Cortex of kidney (tissue), 1 donor: ENCODE measurements around the gene RASSF4.

Experiments used
- DNase-seq: peaks from one replicate; lab custom pipeline; 2025; lab: John Stamatoyannopoulos, UW

The RASSF4 gene, protein sequence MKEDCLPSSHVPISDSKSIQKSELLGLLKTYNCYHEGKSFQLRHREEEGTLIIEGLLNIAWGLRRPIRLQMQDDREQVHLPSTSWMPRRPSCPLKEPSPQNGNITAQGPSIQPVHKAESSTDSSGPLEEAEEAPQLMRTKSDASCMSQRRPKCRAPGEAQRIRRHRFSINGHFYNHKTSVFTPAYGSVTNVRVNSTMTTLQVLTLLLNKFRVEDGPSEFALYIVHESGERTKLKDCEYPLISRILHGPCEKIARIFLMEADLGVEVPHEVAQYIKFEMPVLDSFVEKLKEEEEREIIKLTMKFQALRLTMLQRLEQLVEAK

DNA sequence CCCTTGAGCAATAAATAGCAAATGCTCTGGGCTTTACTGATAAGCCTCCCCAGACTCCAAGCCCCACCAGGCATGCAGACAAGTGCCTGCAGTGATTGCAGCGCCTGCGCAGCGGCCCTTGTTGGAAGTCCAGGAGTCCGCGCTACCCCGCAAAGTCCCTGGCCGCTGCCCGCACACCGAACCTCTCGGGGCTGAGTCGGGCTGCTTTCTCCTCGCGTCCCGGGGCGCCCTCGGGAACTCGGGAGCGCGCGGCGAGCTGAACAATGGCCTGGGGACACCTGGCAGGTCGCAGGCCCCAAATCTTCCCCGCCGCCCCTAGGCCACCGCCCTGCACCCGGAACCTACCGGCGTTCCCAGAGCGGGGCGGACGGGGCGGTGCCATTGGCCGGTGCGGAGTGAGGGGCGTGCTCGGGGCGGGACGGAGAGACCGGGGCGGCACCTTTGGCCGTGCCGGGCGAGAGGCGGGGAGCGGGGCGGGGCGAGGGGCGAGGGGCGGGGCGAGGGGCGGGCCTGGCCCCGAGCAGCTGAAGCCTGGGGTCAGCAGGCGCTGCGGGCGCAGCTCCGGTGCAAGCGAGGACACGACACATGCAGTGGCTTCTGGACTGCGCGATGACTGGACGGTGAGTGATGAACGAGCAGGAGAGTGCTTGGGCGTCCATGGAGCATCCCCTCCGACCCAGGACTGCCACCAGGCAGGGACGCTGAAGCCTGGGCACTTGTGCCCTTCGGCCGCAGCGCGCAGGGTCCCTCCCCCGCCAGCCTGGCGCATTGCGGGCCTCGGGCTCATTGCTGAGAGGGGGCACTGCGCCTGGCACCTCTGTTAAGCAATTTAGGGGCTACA lies at the start of gene RASSF4:
TSS of gene RASSF4 (plus strand) at position 556 of the 841 bp plus-strand sequence. CDS start 10,401 bp downstream, outside the sequence.
- no peak for DNase-seq

DNA sequence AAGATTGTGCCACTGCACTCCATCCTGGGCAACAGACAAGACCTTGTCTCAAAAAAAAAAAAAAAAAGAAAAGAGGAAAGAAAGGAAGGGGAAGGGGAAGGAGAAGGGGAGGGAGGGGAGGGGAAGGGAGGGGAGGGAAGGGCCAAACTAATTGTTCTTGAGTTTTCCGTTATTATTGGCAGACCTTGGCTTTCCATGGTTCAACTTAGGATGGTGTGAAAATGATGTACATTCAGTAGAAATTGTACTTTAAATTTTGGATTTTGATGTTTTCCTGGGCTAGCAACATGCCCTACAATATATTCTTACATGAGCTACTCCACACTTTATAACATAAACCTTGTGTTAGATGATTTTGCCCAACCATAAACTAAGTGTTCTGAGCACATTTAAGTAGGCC lies 49.7 kb upstream of the RASSF4 start:
- DNase-seq: no peak

DNA sequence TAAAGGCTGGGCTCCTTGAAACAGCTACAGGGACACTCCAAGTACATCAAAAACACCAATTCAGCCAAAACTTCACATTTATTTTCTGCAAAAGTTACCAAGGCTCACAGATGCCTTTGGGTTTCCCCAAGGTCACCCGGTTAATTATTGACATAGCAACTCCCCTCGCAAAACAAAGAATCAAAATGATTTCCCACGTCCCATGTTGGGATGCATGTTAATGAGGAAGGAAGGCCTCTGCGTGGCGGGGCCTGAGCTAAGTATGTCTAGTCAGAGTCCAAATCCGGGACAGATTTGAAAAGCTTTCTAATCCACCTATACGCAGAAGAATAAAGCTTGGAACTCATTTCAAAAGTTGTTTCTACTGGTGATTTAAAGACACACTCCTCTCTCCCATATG lies 49.0 kb upstream of the RASSF4 start:
- DNase-seq: no peak

DNA sequence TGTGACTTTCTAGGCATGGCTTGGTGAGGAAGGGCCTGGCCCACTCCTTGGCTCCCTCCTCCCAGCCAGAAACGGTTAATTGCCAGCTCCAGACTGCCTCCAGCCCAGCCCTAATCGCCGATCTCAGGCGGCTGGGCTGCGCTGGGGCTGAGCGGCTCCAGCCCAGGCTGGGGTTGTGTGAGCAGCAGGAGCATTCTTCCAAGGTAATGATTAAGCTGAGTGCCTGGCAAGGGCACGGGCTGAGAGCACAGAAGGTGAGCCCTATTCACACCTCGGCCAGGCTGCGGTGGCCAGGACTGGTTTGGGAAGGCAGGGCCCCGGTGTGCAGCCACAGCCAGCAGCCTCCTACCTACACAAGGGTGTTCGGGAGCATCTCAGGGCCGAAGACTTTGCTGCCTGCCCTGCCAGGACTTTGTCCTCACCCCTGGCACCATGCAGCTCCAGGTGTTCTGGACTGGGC lies 48.5 kb upstream of the RASSF4 start, which contains the start of gene TMEM72:
TSS of gene TMEM72 (plus strand) at position 257 of the 460 bp plus-strand sequence. CDS start at position 433, 176 bp downstream.
- DNase-seq: no peak

DNA sequence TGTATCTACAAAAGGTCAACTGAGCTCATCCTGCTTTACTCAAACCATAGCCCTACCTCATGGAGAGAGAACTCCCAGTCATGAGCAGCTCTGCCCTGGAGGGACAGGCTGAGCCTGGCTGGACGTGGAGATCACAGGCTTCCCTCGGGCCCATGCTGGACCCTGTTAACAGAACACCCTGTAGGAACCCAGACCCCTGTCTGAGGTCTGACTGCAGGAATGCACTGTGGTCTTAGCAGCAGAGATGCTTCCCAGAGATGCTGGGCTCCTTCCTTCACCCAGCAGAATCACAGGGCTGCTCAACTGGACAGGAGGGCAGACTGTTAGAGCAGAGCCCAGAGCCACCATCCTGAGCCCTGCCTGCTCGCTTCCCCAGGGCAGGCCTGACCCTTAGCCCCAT lies 47.7 kb upstream of the RASSF4 start:
- DNase-seq: no peak

DNA sequence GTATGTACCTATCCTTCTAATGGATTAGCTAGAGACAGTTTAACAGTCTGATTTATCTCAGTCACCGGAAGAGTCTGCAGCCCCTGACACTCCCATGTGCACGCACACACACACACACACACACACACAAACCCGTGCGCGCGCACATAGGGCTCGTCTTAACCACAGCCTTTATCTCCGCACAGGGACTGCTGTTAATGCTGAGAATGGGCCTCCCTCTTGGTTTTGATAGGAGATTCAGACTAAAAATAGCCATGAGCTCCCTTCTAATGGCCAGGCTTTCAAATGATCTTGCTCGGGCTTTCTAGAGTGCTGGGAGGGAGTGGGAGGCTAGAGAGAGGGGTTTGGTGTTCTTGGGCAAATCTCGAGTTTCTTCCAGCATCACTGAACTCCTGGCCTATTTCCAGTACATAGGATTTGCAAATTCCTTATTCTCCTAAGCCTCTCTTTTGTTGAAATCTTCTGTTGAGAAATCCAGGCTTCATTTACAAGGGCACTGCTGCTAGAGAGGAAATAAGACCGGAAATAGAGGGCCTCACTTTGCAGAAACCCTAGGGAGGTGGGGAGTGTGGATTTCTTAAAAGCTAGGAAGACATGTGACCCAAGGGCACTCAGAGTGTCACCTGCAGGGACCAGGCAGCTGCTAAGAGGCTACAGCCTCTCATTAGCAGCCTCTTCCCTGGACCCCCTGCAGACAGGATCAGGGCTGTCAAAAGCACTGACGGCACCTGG lies 46.1 kb upstream of the RASSF4 start:
- no peak for DNase-seq

DNA sequence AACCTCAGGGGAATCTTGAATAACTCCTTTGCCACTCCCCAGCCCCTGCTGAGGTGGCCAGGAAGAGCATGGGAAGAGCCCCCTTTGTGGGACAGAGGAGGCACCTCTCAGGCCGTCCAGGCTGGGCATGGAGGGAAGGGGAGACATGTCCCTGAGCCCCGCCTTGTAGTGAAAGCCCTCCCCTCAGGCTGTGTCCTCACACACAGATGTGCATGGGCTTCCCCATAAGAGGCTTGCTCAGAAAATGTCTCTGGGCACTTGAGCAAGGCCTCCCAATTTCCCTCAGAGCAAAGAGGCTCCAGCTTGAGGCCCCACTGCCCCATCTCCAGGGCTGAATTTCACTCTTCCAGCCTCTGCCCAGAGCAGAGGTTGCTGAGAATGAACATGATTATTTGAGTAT lies 44.7 kb upstream of the RASSF4 start:
- DNase-seq: no peak

DNA sequence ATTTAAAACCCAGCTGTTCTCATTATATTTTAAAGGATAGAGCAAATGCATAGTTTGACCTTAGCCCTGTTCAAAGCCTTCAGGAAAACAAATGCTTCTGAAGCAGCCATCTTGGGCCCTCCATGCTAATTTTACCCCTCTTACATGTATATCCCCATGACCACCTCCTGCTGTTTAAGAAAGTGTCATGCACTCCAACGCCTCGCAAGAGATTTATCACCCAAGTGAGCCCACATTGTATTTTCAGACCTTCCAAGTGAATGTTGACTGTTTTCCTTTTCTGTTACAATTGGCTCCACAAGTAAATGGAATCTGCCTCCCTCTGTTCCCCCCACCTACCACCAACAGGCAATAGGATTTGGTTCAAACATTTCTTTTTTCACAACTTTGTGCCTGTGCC lies 43.2 kb upstream of the RASSF4 start:
- no peak for DNase-seq

DNA sequence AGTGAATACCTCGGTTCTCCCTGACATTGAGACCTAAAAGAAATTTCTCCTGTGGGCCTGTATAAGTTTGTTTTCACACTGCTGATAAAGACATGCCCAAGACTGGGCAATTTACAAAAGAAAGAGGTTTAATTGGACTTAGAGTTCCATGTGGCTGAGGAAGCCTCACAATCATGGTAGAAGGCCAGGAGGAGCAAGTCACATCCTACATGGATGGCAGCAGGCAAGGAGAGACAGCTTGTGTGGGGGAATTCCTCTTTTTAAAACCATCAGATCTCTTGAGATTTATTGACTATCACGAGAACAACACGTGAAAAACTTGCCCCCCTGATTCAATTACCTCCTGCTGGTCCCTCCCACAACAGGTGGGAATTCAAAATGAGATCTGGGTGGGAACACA lies 41.8 kb upstream of the RASSF4 start:
- DNase-seq: no peak

DNA sequence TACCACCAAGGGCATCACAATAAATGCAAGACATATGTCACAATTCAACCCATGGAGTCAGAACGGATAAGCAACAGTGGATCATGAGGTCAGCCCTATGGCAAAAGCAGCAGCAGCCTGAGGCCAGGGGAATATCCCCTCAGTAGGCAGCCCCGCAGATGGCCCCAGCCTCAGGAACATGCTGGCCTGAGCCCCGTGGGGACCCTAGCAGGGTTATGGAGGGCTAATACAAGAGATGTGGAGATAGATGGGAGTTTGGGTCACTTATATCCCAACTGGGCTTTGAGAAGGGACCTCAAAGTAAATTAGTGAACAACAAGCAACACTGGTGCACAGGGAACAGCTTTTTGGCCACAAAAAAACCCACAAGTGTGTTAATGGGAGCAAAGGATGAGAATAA lies 39.4 kb upstream of the RASSF4 start:
- DNase-seq: no peak

DNA sequence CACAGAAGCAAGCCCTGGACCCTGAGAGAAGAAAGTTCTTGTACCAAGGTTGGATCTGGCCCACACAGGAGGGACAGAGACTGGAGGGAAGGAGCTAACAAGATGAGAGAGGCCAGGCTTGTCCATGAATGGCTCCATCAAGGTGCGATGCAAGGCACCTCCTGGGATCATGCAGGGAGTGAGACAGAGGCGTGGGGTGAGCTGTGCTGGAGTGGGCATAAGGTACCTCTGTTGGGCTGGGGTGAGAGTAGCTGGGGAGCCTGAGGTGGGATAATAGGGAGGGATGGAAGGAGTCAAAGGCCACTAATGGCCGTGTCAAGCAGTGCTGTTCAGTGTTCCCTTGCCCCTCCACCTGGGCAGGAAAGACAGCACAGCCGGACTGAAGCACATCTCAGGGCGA lies 38.5 kb upstream of the RASSF4 start:
- no peak for DNase-seq

DNA sequence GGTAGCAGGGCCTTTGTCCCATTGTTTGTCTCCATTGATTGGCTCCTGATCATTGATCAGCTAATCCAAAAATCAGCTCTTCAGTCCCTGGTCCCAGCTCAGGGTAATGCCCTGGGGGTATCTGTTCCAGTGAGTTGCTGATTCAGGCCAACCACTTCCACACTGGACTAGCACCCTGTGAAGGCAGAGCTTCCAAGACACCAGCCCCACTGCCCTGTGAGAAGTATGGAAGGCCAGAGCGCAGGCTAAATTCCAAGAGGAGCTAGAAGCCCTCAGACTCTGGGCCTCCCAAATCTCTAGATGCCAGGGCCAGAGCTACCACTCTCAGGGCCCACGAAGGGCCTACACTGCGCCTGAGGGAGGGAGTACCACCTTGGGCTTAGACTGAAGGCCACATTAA lies 38.1 kb upstream of the RASSF4 start:
- no peak for DNase-seq

DNA sequence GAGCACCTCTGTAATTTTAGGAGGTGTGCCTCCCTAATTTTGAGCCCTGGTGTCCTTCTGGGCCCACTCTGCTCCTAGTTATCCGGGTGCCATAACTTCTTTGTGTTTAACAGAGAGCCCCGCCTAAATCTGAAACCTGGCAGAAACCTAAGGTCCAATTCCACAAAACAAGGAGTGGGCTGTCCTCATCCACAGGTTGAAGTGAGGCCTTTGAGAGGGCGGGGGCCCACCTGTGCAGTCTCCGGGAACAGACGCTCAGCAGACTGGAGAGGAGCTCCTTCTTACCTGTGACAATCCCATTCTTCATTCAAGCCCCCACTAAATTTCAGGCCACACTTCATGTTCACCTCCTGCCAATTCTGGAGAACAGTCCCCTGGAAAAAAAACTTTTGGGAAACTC lies 37.6 kb upstream of the RASSF4 start:
- no peak for DNase-seq

DNA sequence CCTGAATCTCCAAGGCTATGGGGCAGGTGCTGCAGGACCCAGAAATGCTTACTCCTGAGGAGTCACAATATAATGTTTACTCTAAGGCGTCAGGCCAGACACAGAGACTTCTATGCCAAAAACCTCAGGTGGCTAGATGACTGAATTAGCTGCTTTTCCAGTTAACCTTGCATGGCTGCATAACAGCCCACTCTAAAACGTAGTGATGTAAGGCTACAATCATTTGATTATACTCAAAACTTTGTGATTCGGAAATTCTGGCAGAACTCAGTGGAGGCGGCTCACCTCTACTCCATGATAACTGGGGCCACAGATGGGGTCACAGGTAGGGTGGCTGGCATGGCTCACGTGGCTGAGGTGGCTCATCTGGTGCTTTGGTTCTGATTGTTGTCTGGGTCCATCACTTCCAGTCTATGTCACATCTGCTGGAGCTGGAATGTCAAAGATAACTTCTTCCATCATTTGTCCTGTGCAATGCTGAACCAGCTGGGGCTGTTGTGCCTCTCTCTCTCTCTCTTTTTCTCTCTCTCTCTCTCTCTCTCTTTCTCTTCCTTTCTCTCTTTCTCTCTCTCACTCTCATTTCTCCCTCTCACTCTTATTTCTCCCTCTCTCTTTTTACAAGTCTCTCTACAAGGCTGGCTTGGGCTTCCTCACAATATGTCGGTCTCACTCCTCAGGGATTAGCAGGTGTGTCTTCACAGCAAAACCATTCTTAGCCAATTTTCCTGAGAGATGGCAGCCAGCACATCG lies 36.6 kb upstream of the RASSF4 start:
- DNase-seq: no peak

DNA sequence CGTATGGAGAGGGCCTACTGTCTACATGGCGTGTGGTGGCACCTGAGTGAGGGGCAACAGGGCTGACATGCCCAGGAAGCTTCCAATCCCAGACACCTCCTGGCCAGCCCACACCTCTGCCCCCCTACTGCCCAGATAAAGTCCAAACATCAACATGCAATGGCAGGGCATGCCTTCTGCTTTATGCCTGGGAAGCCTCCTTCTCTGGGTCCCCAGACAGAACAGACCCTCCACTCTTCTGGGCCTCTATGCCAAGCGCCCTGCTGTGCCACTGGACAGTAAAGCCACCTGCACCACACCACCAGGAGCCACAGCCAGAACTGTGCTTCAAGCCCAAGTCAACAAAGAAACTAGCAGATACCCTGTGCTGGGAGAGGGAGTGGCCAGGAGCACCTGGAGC lies 36.0 kb upstream of the RASSF4 start:
- no peak for DNase-seq

DNA sequence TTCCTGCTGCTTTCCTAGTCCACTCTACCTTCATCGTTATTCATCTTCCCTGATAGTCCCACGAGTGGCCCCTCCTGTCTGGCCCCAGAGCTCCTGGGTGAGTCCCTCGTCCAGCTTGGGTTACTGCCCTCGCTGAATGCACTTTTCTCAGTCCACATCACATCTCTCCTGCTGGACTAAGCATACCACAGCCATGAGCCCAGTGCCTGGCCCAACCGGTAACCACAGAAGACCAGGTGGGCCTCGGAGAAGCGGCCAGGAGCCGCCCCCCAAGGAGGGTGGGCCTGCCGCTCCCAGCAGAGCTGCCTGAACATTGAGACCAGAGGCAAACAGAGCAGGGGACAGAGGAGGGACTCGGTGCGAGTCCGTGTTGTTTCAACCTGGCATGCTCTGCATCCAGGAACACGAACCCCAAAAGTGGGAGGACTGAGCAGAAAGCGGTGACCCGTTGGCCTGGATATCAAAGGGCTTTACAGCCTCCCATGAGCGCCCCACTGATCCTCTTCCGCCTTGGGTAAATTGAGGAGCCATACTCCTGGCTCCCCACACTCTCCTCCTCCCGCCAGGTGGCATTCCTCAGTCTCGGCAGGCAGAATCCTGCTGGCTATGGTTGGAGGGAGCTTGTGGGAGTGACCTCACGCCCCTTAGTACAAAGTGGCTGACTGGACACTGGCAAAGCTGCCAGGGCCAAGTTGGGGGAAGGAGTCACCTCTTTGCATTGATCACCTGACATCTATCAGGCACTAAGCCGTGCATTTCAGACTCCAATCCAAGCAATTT lies 35.2 kb upstream of the RASSF4 start:
- no peak for DNase-seq

DNA sequence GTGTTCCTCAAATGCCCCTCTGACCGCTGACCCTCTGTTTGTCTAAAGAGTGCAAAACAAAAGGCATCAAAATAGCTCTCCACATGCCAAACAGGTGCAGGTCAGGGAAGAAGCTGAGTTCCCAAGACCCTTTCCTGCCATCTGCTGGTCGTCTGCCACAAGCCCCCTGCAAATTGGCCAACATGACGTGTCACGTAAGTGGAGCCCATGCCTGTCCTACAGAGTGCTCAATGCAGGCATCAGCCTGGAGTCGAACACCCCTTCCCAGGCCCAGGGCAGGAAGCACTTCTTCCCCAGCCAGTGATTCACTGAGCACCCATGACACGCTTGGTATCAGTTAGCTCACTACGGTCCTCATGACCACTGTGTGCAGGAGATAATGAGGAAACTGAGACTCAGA lies 34.4 kb upstream of the RASSF4 start:
- no peak for DNase-seq

DNA sequence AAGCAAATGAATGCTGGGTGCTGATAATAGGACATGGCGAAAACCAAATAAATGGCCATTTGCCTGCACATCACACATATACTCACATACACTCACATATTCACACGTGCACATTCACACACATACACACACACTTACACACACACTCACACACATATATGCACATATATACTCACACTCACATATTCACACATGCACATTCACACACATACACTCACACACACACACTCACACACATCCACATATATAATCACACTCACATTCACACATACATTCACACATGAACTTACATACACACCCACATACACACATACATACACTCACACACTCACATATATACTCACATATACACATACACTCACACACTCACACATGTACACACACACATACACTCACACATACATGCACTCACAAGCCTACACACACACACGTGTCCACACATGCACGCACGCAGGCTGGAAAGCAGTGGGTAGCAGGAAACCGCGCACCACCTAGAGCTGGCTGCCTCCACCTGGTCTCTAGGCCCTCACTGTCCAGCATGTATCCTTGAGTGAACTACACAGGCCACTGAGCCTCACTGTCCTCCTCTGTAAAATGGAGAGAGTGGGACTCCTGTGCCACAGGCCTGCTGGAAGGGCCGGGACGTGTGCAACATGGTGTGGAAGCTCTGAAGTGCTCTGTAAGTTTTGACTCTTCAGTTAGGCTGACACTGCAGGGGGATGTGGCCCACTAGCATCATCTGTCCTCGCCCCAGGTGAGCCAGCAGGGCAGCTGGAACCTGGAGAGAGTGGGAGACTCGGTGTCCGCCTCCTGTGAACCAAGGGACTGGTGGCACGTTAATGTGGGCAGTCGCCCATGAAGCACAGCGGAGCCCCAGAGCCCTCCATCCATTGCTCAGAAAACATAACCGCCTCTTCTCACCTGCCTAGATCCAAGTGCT lies 33.5 kb upstream of the RASSF4 start:
- DNase-seq: no peak

DNA sequence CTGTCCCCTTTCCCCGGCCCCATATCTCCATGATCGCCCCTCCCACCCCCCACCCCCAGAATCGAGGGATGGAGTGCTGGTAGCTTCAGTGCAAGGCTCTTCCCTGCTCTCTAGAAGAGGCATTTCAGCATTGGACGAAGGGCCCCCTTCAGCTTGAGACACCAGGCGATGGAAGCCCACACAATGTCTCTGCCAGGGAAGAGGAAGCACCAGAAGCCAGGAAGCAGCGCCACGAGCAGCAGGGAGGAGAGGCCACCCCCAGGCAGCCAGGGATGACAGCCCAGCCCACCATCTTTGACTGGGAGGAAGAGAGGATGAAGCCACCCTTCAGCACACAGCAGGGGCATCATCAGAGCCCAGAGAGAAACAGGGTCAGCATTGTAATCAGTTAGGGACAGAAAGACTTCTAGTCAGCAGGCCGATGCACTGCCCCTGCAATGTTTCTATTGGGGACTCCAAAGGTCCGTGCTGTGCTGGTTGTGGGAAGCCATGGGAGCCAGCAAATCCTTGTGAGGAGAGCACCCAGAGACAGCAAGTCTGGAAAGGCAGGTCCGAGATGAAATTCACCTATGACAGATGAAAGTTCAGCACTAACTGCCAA lies 32.8 kb upstream of the RASSF4 start:
- no peak for DNase-seq
